Panc1 (cell line): Measurements from ENCODE around the gene ADAM11. TPM values are rescaled to one million over a fixed set of nuclear protein-coding genes. Genes with fewer than 3 reads are reported as not detected.

Experiments used
- ATAC-seq: fragments of 200-7000 bp; cut with Tn5 transposase; 2 replicates; pipeline ENCODE4 v1.9.1; 2020; ENCODE audit warnings: mild to moderate bottlenecking, moderate library complexity
- BruUV-seq: library from RNA; stranded (reverse); fragments of 400-500 nt; replicated peaks from 2 replicates; lab custom pipeline; 2021; lab: Mats Ljungman, UMichigan
- CTCF ChIA-PET: fragments of 300-600 bp; sonication (Branson Sonifier 250); formaldehyde crosslinking; loops from one replicate; lab custom pipeline; 2022; ENCODE audit warnings: antibody characterized with exemption; lab: Charles Lee
- POLR2A ChIA-PET: fragments of 300-600 bp; sonication (Branson Sonifier 250); formaldehyde crosslinking; loops from one replicate; lab custom pipeline; 2022; ENCODE audit warnings: antibody characterized with exemption; lab: Charles Lee
- DNase-seq: peaks from one replicate; pipeline ENCODE4 v3.0.0-alpha.2; 2010; ENCODE audit warnings: low read depth, low spot score
- H3K27ac ChIP-seq: 2 replicates; pipeline ENCODE4 v1.5.1; 2011; ENCODE audit warnings: mild to moderate bottlenecking, low read length, inconsistent platforms
- H3K27me3 ChIP-seq: fragments of 200-500 bp; sonication (Bioruptor generic); 2 replicates; pipeline ENCODE4 v1.6.0; 2014; ENCODE audit warnings: low read length, inconsistent platforms; ENCODE audit not compliant: control insufficient read depth, insufficient read depth
- H3K36me3 ChIP-seq: fragments of 200-500 bp; sonication (Bioruptor generic); 2 replicates; pipeline ENCODE4 v1.5.1; 2014; ENCODE audit warnings: inconsistent platforms, mild to moderate bottlenecking, low read length, moderate library complexity; ENCODE audit not compliant: control insufficient read depth, insufficient read depth
- H3K4me1 ChIP-seq: 2 replicates; pipeline ENCODE4 v1.5.1; 2011; ENCODE audit warnings: inconsistent platforms, mild to moderate bottlenecking, low read length, moderate library complexity; ENCODE audit not compliant: control insufficient read depth, insufficient read depth
- H3K4me3 ChIP-seq, 2 experiments: 2 replicates each; pipeline ENCODE4 v1.5.1; 2011 to 2012; ENCODE audit warnings: low read depth in 2 of 2, low read length in 2 of 2, mild to moderate bottlenecking in 2 of 2, inconsistent platforms in 1 of 2, moderate library complexity in 1 of 2
- H3K9me3 ChIP-seq: fragments of 200-500 bp; sonication (Bioruptor generic); 2 replicates; pipeline ENCODE4 v1.5.1; 2014; ENCODE audit warnings: low read depth, mild to moderate bottlenecking, inconsistent platforms, low read length, moderate library complexity; ENCODE audit not compliant: control insufficient read depth, insufficient read depth
- POLR2AphosphoS5 ChIP-seq: IDR thresholded peaks from 2 replicates; pipeline ENCODE4 v1.6.1; 2012; ENCODE audit warnings: mild to moderate bottlenecking, low read depth, low read length, moderate library complexity
- SIN3A ChIP-seq: IDR thresholded peaks from 2 replicates; pipeline ENCODE4 v1.6.1; 2012; ENCODE audit warnings: low read depth, mild to moderate bottlenecking, low read length, moderate library complexity, borderline replicate concordance; ENCODE audit not compliant: insufficient read depth
- TCF7L2 ChIP-seq: IDR thresholded peaks from 2 replicates; pipeline ENCODE4 v1.6.1; 2011; ENCODE audit warnings: mild to moderate bottlenecking, low read depth, low read length, inconsistent platforms
- in situ Hi-C: cut with HindIII; loops from 2 replicates; pipeline ENCODE4 v1.10.0; 2016; ENCODE audit warnings: low sequenced_read_pairs, low pct_unique_long_range_greater_than_20kb
- intact Hi-C: fragments of 100-400 bp; cut with micrococcal nuclease; formaldehyde crosslinking; loops from one replicate; pipeline ENCODE4 v1.10.0; 2022; ENCODE audit not compliant: unreplicated experiment
- total RNA-seq: library from RNA; stranded (reverse); gene quantifications from one replicate; pipeline ENCODE4 v1.2.1, GENCODE V29; 2021; ENCODE audit not compliant: unreplicated experiment
- TF ChIP-seq, protein P1 (sequence below): fragments of 450-650 bp; IDR thresholded peaks from 2 replicates; pipeline ENCODE4 v1.5.1; 2017; ENCODE audit warnings: mild to moderate bottlenecking
- TF ChIP-seq, protein P2 (sequence below), 2 experiments: IDR thresholded peaks; 2 replicates each; pipeline ENCODE4 v1.6.1; 2011 to 2012; ENCODE audit warnings: low read depth in 2 of 2, control low read depth in 1 of 2, low read length in 1 of 2, mild to moderate bottlenecking in 1 of 2, moderate library complexity in 1 of 2; ENCODE audit not compliant: insufficient read depth in 1 of 2

Gene ADAM11
- total RNA-seq, 1 experiment from 2014 or later, result 3.5 TPM

DNA sequence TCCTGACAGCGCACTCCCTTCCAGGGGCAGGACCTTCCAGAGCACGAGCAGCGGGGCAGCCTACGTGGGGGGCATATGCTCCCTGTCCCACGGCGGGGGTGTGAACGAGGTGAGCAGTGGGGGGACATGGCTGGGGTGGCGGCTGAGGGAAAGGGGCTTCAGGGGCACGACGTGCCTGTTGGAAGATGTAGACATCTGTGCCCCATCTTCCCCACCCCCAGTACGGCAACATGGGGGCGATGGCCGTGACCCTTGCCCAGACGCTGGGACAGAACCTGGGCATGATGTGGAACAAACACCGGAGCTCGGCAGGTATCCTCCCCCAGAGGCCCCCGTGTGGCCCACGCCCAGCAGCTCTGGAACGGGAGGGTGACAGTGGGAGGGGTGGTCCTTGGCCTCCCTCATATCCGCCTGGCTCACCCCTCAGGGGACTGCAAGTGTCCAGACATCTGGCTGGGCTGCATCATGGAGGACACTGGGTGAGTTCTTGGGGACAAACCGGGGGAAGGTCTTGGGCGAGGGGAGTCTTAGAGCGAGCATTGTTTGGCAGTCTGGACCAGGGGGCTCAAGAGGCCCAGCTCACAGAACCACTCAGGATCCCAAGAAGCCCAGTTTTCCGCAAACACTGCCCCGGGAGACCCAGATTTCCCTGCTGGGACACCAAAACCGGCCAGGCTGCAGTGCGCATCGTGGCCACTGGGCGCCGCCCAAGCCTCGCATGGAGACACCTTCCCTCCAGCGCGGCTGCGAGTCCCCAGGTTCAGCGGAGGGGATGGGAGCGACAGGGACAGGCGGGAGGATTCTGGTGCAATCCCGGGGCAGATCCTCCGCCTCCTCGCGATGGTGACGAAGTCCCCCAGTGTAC is 15.7 kb downstream of the ADAM11 start:
- Histone ChIP-seq H3K36me3 (no peaks in the 10 kb centered on the region), H3K4me1 (peaks cover 3% of the 10 kb centered on the region), H3K27ac (no peak overlapping the region), H3K9me3 (no peaks in the 10 kb centered on the region), H3K4me3 (peak overlapping the region; percentile 58 to 65), H3K27me3 (no peaks in the 10 kb centered on the region)
- intact Hi-C loops, result loop anchor here (5.0 kb wide), 1 partner anchor 93 kb away; no protein-coding TSS in a partner anchor
- ATAC-seq, result peak; percentile 68
- ChIA-PET CTCF (no interaction called here), POLR2A (no interaction called here)
- in situ Hi-C loops, result no loop called here
- TF ChIP-seq, protein P1, sequence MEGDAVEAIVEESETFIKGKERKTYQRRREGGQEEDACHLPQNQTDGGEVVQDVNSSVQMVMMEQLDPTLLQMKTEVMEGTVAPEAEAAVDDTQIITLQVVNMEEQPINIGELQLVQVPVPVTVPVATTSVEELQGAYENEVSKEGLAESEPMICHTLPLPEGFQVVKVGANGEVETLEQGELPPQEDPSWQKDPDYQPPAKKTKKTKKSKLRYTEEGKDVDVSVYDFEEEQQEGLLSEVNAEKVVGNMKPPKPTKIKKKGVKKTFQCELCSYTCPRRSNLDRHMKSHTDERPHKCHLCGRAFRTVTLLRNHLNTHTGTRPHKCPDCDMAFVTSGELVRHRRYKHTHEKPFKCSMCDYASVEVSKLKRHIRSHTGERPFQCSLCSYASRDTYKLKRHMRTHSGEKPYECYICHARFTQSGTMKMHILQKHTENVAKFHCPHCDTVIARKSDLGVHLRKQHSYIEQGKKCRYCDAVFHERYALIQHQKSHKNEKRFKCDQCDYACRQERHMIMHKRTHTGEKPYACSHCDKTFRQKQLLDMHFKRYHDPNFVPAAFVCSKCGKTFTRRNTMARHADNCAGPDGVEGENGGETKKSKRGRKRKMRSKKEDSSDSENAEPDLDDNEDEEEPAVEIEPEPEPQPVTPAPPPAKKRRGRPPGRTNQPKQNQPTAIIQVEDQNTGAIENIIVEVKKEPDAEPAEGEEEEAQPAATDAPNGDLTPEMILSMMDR, result peak; percentile 96
- no peak for TF ChIP-seq SIN3A
- TF ChIP-seq, protein P2, sequence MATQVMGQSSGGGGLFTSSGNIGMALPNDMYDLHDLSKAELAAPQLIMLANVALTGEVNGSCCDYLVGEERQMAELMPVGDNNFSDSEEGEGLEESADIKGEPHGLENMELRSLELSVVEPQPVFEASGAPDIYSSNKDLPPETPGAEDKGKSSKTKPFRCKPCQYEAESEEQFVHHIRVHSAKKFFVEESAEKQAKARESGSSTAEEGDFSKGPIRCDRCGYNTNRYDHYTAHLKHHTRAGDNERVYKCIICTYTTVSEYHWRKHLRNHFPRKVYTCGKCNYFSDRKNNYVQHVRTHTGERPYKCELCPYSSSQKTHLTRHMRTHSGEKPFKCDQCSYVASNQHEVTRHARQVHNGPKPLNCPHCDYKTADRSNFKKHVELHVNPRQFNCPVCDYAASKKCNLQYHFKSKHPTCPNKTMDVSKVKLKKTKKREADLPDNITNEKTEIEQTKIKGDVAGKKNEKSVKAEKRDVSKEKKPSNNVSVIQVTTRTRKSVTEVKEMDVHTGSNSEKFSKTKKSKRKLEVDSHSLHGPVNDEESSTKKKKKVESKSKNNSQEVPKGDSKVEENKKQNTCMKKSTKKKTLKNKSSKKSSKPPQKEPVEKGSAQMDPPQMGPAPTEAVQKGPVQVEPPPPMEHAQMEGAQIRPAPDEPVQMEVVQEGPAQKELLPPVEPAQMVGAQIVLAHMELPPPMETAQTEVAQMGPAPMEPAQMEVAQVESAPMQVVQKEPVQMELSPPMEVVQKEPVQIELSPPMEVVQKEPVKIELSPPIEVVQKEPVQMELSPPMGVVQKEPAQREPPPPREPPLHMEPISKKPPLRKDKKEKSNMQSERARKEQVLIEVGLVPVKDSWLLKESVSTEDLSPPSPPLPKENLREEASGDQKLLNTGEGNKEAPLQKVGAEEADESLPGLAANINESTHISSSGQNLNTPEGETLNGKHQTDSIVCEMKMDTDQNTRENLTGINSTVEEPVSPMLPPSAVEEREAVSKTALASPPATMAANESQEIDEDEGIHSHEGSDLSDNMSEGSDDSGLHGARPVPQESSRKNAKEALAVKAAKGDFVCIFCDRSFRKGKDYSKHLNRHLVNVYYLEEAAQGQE (IDR thresholded peaks at IDR 0.05; ENCODE audit: insufficient read depth in 1 of 2, low read depth in 2 of 2, low read length in 1 of 2), result 0 out of 4 replicates have a peak, but pooled peaks of 1 of the 2 experiments have one; percentile 46
- no peak for TF ChIP-seq TCF7L2
- no peak for TF ChIP-seq POLR2AphosphoS5
- no peak for DNase-seq
- BruUV-seq, result no TSS peak

DNA sequence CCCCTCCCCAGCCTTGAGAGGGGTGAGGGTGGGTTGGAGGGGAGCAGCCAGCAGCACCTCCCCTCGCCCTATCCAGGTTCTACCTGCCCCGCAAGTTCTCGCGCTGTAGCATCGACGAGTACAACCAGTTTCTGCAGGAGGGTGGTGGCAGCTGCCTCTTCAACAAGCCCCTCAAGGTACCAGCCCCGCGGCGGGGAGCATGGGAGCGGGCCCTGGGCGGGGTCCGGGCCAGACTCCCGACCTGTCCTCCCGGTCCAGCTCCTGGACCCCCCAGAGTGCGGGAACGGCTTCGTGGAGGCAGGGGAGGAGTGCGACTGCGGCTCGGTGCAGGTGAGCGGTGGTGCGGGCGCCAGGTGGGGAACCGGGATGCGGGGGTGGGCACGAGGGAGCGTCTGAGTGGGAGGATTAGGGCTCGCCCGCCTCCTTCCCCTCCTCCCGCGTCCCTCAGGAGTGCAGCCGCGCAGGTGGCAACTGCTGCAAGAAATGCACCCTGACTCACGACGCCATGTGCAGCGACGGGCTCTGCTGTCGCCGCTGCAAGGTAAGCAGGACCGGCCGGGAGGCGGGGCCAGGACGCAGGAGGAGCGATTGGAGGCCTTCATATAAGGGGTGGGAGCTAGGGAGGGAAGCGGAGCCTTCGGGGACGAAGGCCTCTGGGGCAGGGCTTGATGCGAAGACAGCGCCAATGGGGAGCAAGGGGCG is 16.5 kb downstream of the ADAM11 start:
- BruUV-seq, result no TSS peak
- H3K36me3 ChIP-seq, result no peaks in the 10 kb centered on the region
- ATAC-seq (peak; percentile 90), DNase-seq (no peak)
- ChIA-PET CTCF (interaction anchor here (0.5 to 0.7 kb wide), 4 partner anchors 19 to 95 kb away, joined by 4 to 8 read pairs (median 5); no protein-coding TSS in a partner anchor), POLR2A (no interaction called here)
- TF ChIP-seq POLR2AphosphoS5 (no peak), SIN3A (0 out of 2 replicates have a peak, but pooled peaks have one; percentile 53), TCF7L2 (no peak)
- TF ChIP-seq, protein P1, result peak; percentile 25
- TF ChIP-seq, protein P2 (IDR thresholded peaks at IDR 0.05; ENCODE audit: insufficient read depth in 1 of 2, low read depth in 2 of 2, low read length in 1 of 2), result no peak
- H3K9me3 ChIP-seq, result no peaks in the 10 kb centered on the region
- H3K4me1 ChIP-seq, result peaks cover 3% of the 10 kb centered on the region
- H3K4me3 ChIP-seq, result peak overlapping the region; percentile 58 to 65
- no peak overlapping the region for H3K27ac ChIP-seq
- intact Hi-C loops (loop anchor here (5.0 kb wide), 1 partner anchor 92 kb away; no protein-coding TSS in a partner anchor), in situ Hi-C loops (no loop called here)
- H3K27me3 ChIP-seq, result no peaks in the 10 kb centered on the region
